Upper lobe of left lung (tissue), 4 donors: ENCODE results near the gene OPRD1.

Experiments used
- EP300 ChIP-seq, 4 donors: sonication (generic); formaldehyde crosslinking; IDR thresholded peaks; one replicate each; pipeline ENCODE4 v1.5.1; 2017; ENCODE audit warnings: antibody characterized with exemption in 4 of 4, control low read depth in 2 of 4
- POLR2A ChIP-seq, 4 donors: fragments of 450-650 bp; IDR thresholded peaks; one replicate each; pipeline ENCODE4 v1.5.1; 2016 to 2017; ENCODE audit warnings: antibody characterized with exemption in 4 of 4, mild to moderate bottlenecking in 2 of 4
- POLR2AphosphoS5 ChIP-seq, 2 donors: sonication (generic); formaldehyde crosslinking; IDR thresholded peaks; one replicate each; pipeline ENCODE4 v1.5.1; 2017; ENCODE audit warnings: antibody characterized with exemption in 2 of 2
- TF ChIP-seq, protein P1 (sequence below), 6 experiments: fragments of 450-650 bp in 4 of 6; fragments of 200-600 bp in 2 of 6; sonication (generic) in 2 of 6; IDR thresholded peaks; one replicate each; pipeline ENCODE4 v1.5.1; 2016 to 2019; ENCODE audit warnings: antibody characterized with exemption in 6 of 6

GRCh38 chr1:28895896-28896608 is 84.1 kb downstream of the OPRD1 start:
- TF ChIP-seq, protein P1, sequence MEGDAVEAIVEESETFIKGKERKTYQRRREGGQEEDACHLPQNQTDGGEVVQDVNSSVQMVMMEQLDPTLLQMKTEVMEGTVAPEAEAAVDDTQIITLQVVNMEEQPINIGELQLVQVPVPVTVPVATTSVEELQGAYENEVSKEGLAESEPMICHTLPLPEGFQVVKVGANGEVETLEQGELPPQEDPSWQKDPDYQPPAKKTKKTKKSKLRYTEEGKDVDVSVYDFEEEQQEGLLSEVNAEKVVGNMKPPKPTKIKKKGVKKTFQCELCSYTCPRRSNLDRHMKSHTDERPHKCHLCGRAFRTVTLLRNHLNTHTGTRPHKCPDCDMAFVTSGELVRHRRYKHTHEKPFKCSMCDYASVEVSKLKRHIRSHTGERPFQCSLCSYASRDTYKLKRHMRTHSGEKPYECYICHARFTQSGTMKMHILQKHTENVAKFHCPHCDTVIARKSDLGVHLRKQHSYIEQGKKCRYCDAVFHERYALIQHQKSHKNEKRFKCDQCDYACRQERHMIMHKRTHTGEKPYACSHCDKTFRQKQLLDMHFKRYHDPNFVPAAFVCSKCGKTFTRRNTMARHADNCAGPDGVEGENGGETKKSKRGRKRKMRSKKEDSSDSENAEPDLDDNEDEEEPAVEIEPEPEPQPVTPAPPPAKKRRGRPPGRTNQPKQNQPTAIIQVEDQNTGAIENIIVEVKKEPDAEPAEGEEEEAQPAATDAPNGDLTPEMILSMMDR (IDR thresholded peaks at IDR 0.05) = no peak
- TF ChIP-seq POLR2A (IDR thresholded peaks at IDR 0.05) = no peak
- no peak for TF ChIP-seq POLR2AphosphoS5 (IDR thresholded peaks at IDR 0.05)
- no peak for TF ChIP-seq EP300 (IDR thresholded peaks at IDR 0.05)
